GM19328 (cell line): ENCODE measurements around the gene KDM4B.
"Not testable (repeated sequence)": the region's sequence is repeated elsewhere in the genome, so short reads cannot be mapped to it uniquely, and the experiment has no call there.

Experiments
- ATAC-seq: cut with Tn5 transposase; IDR thresholded peaks from one replicate; pipeline ENCODE4 v1.9.1; 2021; ENCODE audit warnings: mild to moderate bottlenecking, moderate library complexity; ENCODE audit not compliant: unreplicated experiment

KDM4B gene

GRCh38 chr19:4967738-4968461 is 1.0 kb upstream of the KDM4B start:
- no peak for ATAC-seq

- no peak for ATAC-seq
These were observed 419 bp downstream of the KDM4B start for GRCh38 chr19:4969292-4969771.

- ATAC-seq = no peak
These were observed 1.0 kb downstream of the KDM4B start for GRCh38 chr19:4969772-4970531.

DNA sequence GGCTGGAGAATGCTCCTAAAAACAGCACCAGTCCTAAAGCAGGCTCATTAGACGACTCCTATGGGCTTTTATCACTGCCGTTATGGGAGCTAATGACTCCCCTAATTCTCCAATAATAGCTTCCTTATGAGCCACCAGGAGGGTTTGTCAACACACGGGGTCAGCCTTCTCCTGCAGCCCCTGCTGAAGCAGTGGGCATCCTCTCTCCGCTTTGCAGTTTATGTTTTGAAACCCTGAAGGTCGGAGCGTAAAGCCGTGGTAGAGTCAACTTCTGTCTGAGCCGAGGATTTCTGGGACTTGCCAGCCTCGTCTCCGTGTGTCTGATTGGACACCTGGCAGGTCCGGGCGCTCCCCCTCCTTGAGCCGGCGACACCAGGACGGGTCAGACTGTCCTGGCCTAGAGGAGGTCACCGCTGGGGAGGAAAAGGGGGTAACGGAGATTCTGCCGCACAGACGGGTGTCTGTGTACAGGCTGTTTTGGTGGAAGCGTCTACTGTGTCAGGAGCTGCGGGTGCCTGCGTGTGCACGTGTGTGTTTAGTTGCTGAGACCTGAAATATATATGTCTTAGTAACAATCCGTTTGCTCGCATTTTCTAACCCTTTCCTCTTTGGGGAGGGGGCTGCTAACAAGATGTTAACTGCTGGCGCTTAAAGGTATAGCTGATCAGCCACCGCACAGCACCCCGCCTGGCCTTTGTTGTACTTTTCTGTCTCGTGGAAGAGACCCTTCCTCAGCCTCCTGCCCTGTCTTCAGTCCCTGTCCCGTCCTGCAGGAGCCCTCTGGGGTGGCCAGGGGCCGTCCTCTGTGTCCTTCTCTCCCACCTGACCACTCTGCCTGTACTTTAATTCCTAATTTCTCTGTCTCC is 1.9 kb downstream of the KDM4B start:
- no peak for ATAC-seq

DNA sequence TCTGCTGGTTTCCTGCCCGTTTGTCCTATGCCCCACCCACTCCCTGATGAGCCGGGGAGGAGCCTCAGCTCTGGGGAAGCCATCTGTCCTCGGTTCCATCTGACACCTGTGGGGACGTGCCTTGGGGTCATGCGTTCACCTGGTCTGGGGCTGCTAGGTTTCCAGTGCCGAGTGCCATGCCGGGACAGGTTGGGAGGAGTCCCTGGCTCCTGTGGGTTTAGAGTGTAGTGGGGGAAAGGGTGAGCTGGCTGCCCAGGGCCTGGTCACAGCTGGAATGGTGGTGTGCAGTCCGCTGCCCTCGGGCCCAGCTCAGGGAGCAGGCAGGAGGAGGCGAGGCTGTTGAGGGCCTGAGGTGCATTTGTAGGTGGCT is 2.5 kb downstream of the KDM4B start:
- no peak for ATAC-seq

GRCh38 chr19:4971816-4972495 is 3.0 kb downstream of the KDM4B start:
- ATAC-seq = no peak

GRCh38 chr19:4972509-4973230 is 3.8 kb downstream of the KDM4B start:
- ATAC-seq = no peak

- no peak for ATAC-seq
These were observed 6.1 kb downstream of the KDM4B start for GRCh38 chr19:4974880-4975469.

GRCh38 chr19:4975601-4976000 is 6.7 kb downstream of the KDM4B start:
- not testable (repeated sequence) for ATAC-seq

DNA sequence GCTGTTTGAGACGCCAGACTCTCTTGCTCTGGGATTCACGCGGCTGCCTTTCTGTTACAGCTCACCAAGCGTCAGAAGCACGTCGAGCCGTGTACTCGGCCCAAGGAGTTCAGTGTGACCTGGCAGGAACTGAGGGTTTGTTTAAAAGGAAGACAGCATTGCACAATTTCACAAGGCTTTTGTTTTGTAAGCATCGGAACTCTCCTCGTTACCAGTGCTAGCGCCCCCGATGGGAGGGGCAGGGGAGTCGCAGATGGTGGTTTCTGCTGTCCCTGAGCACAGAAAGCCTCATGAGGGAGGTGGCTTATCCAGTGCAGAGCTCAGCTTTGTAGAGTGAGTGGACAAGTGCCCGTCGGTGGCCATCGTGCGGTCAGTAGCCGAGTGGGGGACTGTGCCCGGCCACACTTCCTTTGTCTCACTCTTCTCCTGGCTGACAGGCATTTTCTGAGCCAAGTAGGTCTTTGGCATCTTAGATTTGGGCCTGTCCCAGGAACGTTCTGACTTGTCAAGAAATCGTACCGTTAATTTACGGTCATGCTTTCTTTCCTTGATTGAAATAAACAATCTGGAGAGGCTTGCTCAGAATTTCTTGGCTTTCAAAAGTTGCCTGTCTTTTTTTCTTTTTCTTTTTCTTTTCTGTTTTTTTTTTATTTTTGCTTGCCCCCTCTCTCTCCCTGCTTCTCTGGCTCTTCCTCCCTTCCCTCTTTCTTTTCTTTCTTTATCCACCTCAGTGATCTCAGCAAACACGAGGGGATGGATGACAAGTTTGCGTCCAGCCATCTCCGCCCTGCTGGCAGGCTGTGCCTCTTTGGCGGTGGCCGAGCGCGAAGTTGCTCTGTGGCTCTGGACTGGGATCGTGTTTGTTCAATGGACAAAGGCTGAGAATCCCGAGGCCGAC is 7.7 kb downstream of the KDM4B start:
- no peak for ATAC-seq

- ATAC-seq = no peak
These were observed 8.6 kb downstream of the KDM4B start for GRCh38 chr19:4977299-4978174.

DNA sequence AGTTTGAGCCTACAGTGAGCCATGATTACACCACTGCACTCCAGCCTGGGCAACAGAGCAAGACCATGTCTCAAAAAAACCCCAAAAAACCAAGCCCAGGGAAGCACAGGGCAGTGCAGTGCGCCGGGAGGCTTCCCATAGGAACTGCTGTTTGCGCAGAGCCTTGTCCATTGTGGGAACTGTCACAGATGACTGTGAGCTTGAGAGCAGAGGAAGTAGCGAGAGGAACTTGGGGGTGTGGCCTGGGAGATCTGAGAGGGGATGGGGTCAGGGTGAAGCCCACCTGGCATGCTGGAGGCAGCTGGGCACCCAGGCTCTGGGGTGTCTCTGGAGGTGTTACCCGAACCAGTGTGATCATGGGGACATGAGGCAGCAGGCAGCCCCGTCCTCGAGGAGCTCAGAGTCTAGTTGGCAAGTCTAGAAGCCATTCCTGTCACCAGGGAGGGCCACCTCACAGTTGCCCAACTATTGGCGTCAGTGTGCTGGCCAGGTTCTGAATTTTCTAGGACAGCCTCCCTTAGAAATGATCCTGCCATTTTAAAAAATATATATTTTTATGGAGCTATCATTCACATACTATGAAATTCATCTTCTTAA is 10.4 kb downstream of the KDM4B start:
- no peak for ATAC-seq

DNA sequence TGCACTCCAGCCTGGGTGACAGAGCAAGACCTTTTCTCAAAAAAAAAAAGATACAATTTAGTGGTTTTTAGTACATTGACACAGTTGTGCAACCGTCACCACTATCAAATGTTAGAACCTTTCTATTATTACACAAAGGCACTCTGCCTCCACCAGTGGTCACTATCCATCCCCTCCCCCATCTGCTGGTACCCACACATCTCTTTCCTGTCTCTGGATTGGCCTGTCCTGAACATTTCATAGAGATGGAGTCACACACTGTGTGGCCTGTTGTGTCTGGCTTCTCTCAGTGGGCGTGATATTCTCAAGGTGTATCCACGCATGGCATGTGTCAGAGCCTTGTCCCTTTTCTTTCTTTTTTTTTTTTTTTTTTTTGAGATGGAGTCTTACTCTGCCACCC is 11.2 kb downstream of the KDM4B start:
- ATAC-seq = no peak

GRCh38 chr19:4980838-4981680 is 12.1 kb downstream of the KDM4B start:
- no peak for ATAC-seq

DNA sequence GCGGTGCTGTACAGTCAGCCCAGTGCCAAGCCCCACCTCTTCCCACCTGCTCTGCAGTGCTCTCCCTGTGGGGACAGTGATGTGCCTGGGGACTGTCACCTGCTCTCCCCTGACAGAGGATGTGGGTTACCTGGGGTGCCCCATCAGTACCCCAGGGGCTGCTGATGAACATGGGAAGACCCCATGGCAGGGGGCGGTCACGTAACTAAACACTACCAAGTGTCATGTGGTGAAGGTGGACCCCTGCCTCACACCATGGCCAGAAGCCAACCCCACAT is 12.7 kb downstream of the KDM4B start:
- ATAC-seq = no peak

GRCh38 chr19:4983346-4984105 is 14.6 kb downstream of the KDM4B start:
- no peak for ATAC-seq
